Measurements from ENCODE around the gene CDCA7L.

The CDCA7L gene

GRCh38 chr7:21908746-21909145, 37.0 kb downstream of the CDCA7L start:
- Histone ChIP-seq H3K4me1 (peaks cover 0 to 15% (median 5%) of the 10 kb centered on the region in 10 experiments; a peak in 9 of 20 replicates), H3K4me3 (no peak overlapping the region), H3K27me3 (no peaks in the 10 kb centered on the region), H4K20me1 (peaks cover 0 to 6% (median 0%) of the 10 kb centered on the region in 11 experiments; a peak in 3 of 22 replicates), H3K9me3 (replicated peaks in 1 of 11) (no peaks in the 10 kb centered on the region), H3K36me3 (peaks cover 69 to 100% (median 97%) of the 10 kb centered on the region in 11 experiments), H3K9ac (no peak overlapping the region), H3K4me2 (no peak overlapping the region), H3K27ac (no peak overlapping the region)
- TF ChIP-seq Cebpa-rat (IDR thresholded peaks at IDR 0.05), result no peak

GRCh38 chr7:21903020-21903786, 42.5 kb downstream of the CDCA7L start:
- Histone ChIP-seq H3K4me2 (no peak overlapping the region), H3K9me3 (replicated peaks in 1 of 11) (peaks cover 0 to 11% (median 0%) of the 10 kb centered on the region in 11 experiments; a peak in 3 of 22 replicates), H3K9ac (no peak overlapping the region), H3K36me3 (peaks cover 76 to 100% (median 96%) of the 10 kb centered on the region in 11 experiments), H3K27ac (no peak overlapping the region), H3K4me3 (no peak overlapping the region), H3K27me3 (no peaks in the 10 kb centered on the region), H3K4me1 (peaks cover 8 to 15% (median 13%) of the 10 kb centered on the region in 10 experiments), H4K20me1 (no peaks in the 10 kb centered on the region)
- TF ChIP-seq Cebpa-rat (IDR thresholded peaks at IDR 0.05), result no peak

GRCh38 chr7:21902240-21902639, 43.5 kb downstream of the CDCA7L start:
- Histone ChIP-seq H3K27me3 (no peaks in the 10 kb centered on the region), H3K4me2 (no peak overlapping the region), H3K36me3 (peaks cover 68 to 96% (median 86%) of the 10 kb centered on the region in 11 experiments), H3K9ac (no peak overlapping the region), H3K9me3 (replicated peaks in 1 of 11) (peaks cover 0 to 11% (median 0%) of the 10 kb centered on the region in 11 experiments; a peak in 3 of 22 replicates), H3K4me3 (no peak overlapping the region), H3K4me1 (peaks cover 15 to 25% (median 22%) of the 10 kb centered on the region in 10 experiments), H3K27ac (no peak overlapping the region), H4K20me1 (no peaks in the 10 kb centered on the region)
- no peak for TF ChIP-seq Cebpa-rat (IDR thresholded peaks at IDR 0.05)

GRCh38 chr7:21898265-21898930, 47.3 kb downstream of the CDCA7L start:
- peak overlapping the region in 10 of 11 experiments; percentile 47 to 84 (median 70); a peak in 20 of 22 replicates for H3K27ac ChIP-seq
- H3K4me2 ChIP-seq, result peak overlapping the region; percentile 24 to 79 (median 51)
- peaks cover 0 to 11% (median 0%) of the 10 kb centered on the region in 11 experiments; a peak in 3 of 22 replicates for H3K9me3 ChIP-seq (replicated peaks in 1 of 11)
- peaks cover 33 to 89% (median 72%) of the 10 kb centered on the region in 11 experiments for H3K36me3 ChIP-seq
- H4K20me1 ChIP-seq, result no peaks in the 10 kb centered on the region
- peaks cover 15 to 28% (median 25%) of the 10 kb centered on the region in 10 experiments for H3K4me1 ChIP-seq
- 0 out of 22 replicates have a peak, but pooled peaks of 1 of the 11 experiments have one; percentile 9 for TF ChIP-seq Cebpa-rat (IDR thresholded peaks at IDR 0.05)
- peak overlapping the region in 3 of 10 experiments; percentile 1 to 52 (median 29); a peak in 3 of 20 replicates for H3K4me3 ChIP-seq
- H3K27me3 ChIP-seq, result no peaks in the 10 kb centered on the region
- H3K9ac ChIP-seq, result peak overlapping the region in 10 of 11 experiments; percentile 13 to 64 (median 42); a peak in 16 of 22 replicates

GRCh38 chr7:21893401-21893800, 52.3 kb downstream of the CDCA7L start:
- Histone ChIP-seq H3K4me2 (no peak overlapping the region), H3K27ac (no peak overlapping the region), H4K20me1 (no peaks in the 10 kb centered on the region), H3K36me3 (peaks cover 0 to 60% (median 33%) of the 10 kb centered on the region in 11 experiments; a peak in 13 of 22 replicates), H3K9me3 (replicated peaks in 1 of 11) (no peaks in the 10 kb centered on the region), H3K27me3 (no peaks in the 10 kb centered on the region), H3K9ac (no peak overlapping the region), H3K4me3 (no peak overlapping the region), H3K4me1 (peaks cover 5 to 18% (median 13%) of the 10 kb centered on the region in 10 experiments)
- TF ChIP-seq Cebpa-rat (IDR thresholded peaks at IDR 0.05), result no peak

GRCh38 chr7:21891291-21891690, 54.4 kb downstream of the CDCA7L start:
- Histone ChIP-seq H3K9ac (no peak overlapping the region), H3K27me3 (no peaks in the 10 kb centered on the region), H3K27ac (no peak overlapping the region), H4K20me1 (no peaks in the 10 kb centered on the region), H3K9me3 (replicated peaks in 1 of 11) (no peaks in the 10 kb centered on the region), H3K36me3 (peaks cover 0 to 44% (median 26%) of the 10 kb centered on the region in 11 experiments; a peak in 13 of 22 replicates), H3K4me3 (no peak overlapping the region), H3K4me2 (no peak overlapping the region), H3K4me1 (no peaks in the 10 kb centered on the region)
- TF ChIP-seq Cebpa-rat (IDR thresholded peaks at IDR 0.05), result no peak

- H3K36me3 ChIP-seq, result peaks cover 0 to 13% (median 5%) of the 10 kb centered on the region in 11 experiments; a peak in 5 of 22 replicates
- no peak overlapping the region for H3K27ac ChIP-seq
- no peaks in the 10 kb centered on the region for H3K27me3 ChIP-seq
- H3K9me3 ChIP-seq (replicated peaks in 1 of 11), result no peaks in the 10 kb centered on the region
- no peak overlapping the region for H3K4me3 ChIP-seq
- no peaks in the 10 kb centered on the region for H4K20me1 ChIP-seq
- no peak for TF ChIP-seq Cebpa-rat (IDR thresholded peaks at IDR 0.05)
- H3K4me2 ChIP-seq, result no peak overlapping the region
- peaks cover 0 to 11% (median 6%) of the 10 kb centered on the region in 10 experiments; a peak in 11 of 20 replicates for H3K4me1 ChIP-seq
- H3K9ac ChIP-seq, result no peak overlapping the region
Measured at GRCh38 chr7:21887779-21888178, 57.9 kb downstream of the CDCA7L start.

GRCh38 chr7:21887353-21887752, 58.3 kb downstream of the CDCA7L start:
- no peaks in the 10 kb centered on the region for H4K20me1 ChIP-seq
- no peaks in the 10 kb centered on the region for H3K9me3 ChIP-seq (replicated peaks in 1 of 11)
- H3K9ac ChIP-seq, result no peak overlapping the region
- no peak overlapping the region for H3K27ac ChIP-seq
- no peak overlapping the region for H3K4me2 ChIP-seq
- no peaks in the 10 kb centered on the region for H3K27me3 ChIP-seq
- no peak for TF ChIP-seq Cebpa-rat (IDR thresholded peaks at IDR 0.05)
- H3K4me3 ChIP-seq, result no peak overlapping the region
- peaks cover 0 to 9% (median 5%) of the 10 kb centered on the region in 11 experiments; a peak in 5 of 22 replicates for H3K36me3 ChIP-seq
- peaks cover 0 to 11% (median 6%) of the 10 kb centered on the region in 10 experiments; a peak in 11 of 20 replicates for H3K4me1 ChIP-seq

- no peak overlapping the region for H3K27ac ChIP-seq
- no peak overlapping the region for H3K9ac ChIP-seq
- no peak overlapping the region for H3K4me2 ChIP-seq
- H3K9me3 ChIP-seq (replicated peaks in 1 of 11), result no peaks in the 10 kb centered on the region
- H4K20me1 ChIP-seq, result no peaks in the 10 kb centered on the region
- no peak for TF ChIP-seq Cebpa-rat (IDR thresholded peaks at IDR 0.05)
- peaks cover 0 to 11% (median 6%) of the 10 kb centered on the region in 10 experiments; a peak in 11 of 20 replicates for H3K4me1 ChIP-seq
- no peaks in the 10 kb centered on the region for H3K27me3 ChIP-seq
- peaks cover 0 to 5% (median 0%) of the 10 kb centered on the region in 11 experiments; a peak in 2 of 22 replicates for H3K36me3 ChIP-seq
- no peak overlapping the region for H3K4me3 ChIP-seq
Measured at GRCh38 chr7:21886396-21886795, 59.3 kb downstream of the CDCA7L start.
